OCI-M1 (cell line): ENCODE data around the gene ELOVL6.
A peak's percentile ranks its signal among the peaks of the same experiment; 100 is the strongest.
"Not testable (repeated sequence)": the region's sequence is repeated elsewhere in the genome, so short reads cannot be mapped to it uniquely, and the experiment has no call there.

Experiments
- DNase-seq: peaks from one replicate; lab custom pipeline; 2025; lab: John Stamatoyannopoulos, UW

The ELOVL6 gene, protein sequence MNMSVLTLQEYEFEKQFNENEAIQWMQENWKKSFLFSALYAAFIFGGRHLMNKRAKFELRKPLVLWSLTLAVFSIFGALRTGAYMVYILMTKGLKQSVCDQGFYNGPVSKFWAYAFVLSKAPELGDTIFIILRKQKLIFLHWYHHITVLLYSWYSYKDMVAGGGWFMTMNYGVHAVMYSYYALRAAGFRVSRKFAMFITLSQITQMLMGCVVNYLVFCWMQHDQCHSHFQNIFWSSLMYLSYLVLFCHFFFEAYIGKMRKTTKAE

GRCh38 chr4:110198435-110199416, at the start of gene ELOVL6:
ELOVL6 (minus strand) TSS chr4:110198615; CDS start chr4:110198335, 280 bp downstream.
- DNase-seq = peak; percentile 97

GRCh38 chr4:110248100-110248499, 49.7 kb upstream of the ELOVL6 start:
- DNase-seq = no peak

GRCh38 chr4:110247591-110247990, 49.2 kb upstream of the ELOVL6 start:
- peak; percentile 11 for DNase-seq

GRCh38 chr4:110245577-110245976, 47.2 kb upstream of the ELOVL6 start:
- DNase-seq = peak; percentile 50

DNA sequence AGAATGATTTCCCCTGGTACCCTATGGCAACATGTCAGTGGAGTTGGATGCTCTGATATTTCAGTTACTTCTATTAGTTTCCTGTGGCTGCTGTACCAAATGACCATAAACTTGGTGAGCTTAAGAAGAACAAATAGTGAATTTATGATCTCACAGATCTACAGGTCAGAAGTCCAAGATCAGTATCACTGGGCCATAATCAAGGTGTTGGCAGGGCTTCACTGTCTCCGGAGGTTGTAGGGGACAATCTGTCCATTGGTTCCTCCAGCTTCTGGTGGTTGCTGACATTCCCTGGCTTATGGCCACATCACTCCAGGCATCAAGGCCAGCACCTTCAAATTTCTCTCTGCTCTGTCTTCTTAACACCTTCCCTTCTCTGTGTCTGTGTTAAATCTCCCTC, 37.9 kb upstream of the ELOVL6 start:
- DNase-seq = no peak

GRCh38 chr4:110233581-110233980, 35.2 kb upstream of the ELOVL6 start:
- not testable (repeated sequence) for DNase-seq

- peak; percentile 68 for DNase-seq
Measured at GRCh38 chr4:110231869-110232268, 33.5 kb upstream of the ELOVL6 start.

DNA sequence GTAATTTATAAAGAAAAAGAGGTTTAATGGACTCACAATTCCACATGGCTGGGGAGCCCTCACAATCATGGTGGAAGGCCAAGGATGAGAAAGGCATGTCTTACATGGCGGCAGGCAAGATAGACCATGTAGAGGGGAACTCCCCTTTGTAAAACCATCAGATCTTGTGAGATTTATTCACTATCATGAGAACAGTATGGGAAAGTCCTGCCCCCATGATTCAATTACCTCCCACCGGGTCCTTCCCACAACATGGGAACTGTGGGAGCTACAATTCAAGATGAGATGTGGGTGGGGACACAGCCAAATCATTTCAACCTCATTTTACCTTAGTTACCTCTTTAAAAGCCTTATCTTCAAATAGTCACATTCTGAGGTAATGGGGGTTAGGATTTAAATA, 30.9 kb upstream of the ELOVL6 start:
- no peak for DNase-seq

- DNase-seq = peak; percentile 81
Measured at GRCh38 chr4:110224812-110225211, 26.4 kb upstream of the ELOVL6 start.

GRCh38 chr4:110224142-110224541, 25.7 kb upstream of the ELOVL6 start:
- DNase-seq = no peak

DNA sequence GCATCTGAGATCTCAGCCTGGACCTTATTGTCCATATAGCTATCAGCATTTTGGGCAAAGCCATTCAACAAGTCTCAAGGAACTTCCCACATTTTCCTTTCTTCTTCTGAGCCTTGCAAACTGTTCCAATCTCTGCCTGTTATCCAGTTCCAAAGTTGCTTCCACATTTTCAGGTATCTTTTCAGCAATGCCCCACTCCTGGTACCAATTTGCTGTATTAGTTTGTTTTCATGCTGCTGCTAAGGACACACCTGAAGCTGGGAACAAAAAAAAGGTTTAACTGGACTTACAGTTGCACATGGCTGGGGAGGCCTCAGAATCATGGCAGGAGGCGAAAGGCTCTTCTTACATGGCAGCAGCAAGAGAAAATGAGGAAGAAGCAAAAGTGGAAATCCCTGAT, 20.5 kb upstream of the ELOVL6 start:
- DNase-seq = peak; percentile 44

DNA sequence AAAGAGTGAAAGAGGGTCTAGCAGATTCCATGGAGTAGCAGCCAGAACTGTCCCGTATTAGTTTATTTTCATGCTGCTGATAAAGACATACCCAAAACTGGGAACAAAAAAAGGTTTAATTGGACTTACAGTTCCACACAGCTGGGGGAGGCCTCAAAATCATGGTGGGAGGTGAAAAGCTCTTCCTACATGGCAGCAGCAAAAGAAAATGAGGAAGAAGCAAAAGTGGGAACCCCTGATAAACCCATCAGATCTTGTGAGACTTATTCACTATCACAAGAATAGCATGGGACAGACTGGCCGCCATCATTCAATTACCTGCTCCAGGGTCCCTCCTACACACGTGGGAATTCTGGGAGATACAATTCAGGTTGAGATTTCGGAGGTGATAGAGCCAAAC, 18.8 kb upstream of the ELOVL6 start:
- not testable (repeated sequence) for DNase-seq

- no peak for DNase-seq
Measured at GRCh38 chr4:110216129-110216528, 17.7 kb upstream of the ELOVL6 start.

GRCh38 chr4:110211770-110212061, 13.3 kb upstream of the ELOVL6 start:
- DNase-seq = no peak

DNA sequence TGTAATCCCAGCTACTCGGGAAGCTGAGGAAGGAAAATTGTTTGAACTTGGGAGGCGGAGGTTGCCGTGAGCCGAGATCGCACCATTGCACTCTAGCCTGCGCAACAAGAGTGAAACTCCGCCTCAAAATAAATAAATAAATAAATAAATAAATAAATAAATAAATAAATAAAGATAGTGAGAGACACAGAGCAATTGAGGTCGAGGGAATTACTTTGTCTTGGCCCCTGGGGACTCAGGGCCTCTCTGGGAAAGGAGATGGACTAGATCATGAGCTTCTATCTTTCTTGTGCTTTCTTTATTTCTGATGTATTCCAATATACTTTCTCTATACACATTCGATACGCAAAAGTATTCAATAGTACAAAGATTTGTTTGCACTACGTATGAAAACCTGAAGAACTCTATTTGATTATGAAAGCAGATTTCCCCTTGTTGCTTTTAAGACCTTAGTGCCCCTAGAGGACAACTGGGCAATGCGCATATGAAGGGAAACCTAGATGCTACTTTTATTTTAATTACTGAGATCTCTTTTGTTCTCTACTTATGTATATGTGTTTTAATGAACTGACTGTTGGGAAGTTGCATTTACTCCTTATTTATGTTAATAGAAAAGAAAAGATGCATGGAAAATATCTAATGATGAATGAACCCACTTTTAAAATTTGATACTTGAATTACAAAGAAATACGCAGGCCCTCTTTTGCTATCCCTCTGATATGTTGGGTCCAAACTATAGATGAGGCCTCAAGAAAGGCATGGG, 12.8 kb upstream of the ELOVL6 start:
- peak; percentile 79 for DNase-seq

DNA sequence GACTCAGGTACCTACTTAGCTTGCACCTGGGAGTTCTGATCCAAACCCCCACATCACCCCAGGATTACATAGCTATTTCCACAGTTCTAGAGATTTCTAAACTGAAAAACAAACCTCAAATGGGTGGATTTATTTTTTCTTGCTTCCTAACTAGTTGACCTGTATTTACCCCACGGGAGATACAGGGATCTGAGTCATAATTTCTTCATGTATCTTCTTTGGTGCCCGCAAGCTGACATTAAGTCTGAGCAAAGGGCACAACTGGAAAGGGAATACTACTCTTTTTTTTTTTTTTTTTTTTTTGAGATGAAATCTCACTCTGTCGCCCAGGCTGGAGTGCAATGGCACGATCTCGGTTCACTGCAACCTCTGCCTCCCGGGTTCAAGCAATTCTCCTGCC, 10.0 kb upstream of the ELOVL6 start:
- DNase-seq = no peak

DNA sequence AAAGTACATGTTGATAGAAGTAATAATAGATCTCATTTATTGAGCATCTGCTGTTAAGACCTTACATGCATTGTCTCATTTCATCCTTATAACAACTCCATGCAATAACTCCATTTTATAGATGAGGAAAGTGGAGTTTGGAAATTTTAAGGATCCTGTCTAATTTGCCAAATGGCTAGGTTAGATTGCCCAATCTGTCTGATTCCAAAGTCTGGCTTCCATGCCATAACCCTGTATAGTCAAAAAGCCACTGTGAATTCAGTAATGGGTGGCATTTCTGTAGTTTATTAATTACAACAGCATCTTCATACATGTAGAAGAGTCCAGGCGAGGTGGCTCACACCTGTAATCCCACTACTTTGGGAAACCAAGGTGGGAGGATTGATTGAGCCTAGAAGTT, 8.8 kb upstream of the ELOVL6 start:
- no peak for DNase-seq

DNA sequence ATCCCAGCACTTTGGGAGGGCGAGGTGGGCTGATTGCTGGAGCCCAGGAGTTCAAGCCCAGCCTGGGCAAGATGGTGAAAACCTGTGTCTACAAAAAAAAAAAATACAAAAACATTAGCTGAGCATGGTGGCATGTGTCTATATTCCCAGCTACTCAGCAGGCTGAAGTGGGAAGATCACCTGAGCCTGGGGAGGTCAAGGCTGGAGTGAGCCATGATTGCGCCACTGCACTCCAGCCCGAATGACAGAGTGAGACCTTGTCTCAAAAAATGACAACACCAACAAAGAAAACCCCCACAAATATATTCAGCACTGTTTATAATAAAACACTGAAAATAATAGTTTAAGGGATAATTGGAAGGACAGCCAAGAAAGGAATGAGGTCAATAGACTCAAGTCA, 3.6 kb upstream of the ELOVL6 start:
- no peak for DNase-seq

- no peak for DNase-seq
Measured at GRCh38 chr4:110201502-110201901, 3.1 kb upstream of the ELOVL6 start.

DNA sequence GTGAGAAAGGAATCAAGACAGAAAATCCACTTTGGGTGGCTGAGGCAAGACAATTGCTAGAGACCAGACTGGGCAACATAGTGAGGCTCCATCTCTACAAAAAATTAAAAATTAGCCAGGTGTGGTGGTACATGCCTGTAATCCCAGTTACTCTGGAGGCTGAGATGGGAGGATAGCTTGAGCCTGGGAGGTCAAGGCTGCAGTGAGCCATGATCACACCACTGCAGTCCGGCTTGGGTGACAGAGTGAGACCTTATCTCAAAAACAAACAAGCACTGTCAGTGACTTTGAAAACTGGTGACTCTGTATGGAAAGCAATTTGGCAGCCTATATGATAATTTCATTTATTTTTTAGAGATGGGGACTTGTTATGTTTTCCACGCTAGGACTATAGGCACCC, 2.3 kb upstream of the ELOVL6 start:
- DNase-seq = peak; percentile 16

DNA sequence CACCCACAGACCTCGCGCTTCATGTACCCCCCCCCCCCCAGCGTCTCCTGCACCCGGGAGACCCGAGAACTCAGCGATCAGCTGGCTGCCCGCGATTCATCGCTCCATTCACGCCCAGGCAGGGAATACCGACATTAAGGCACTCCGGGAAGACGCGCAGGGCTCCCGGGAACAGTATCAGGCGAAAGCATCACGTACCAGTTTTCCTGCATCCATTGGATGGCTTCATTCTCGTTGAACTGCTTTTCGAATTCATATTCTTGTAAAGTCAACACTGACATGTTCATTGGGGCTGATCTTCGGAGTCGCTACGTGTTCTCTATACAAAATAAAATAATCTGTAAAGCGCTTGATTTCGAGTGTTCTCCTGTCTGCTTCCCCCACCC, 373 bp downstream of the ELOVL6 start:
- no peak for DNase-seq

DNA sequence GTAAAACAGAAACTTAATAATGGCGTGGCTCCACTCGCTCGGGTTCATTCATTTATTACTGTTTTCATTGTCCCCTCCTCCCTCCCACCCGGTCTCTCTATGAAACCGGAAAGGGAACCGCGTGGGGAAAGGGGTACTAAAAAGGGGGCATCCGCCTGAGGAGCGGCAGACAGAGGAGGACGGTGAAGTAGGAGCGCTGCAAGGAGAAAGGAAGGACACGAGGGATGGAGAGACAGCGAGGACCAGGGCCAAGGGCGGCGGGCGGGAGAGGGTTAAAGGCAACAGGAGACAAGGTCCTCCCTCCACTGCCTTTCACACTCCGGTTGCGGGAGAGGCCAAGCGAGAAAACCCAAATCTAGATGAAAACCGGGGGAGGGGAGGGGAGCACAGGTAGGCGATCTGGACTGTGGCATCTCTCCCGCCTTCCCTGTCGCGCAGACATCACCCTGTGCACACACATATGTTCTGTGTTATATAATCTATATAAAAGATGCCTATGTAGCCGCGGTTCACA, 829 bp downstream of the ELOVL6 start:
- peak; percentile 74 for DNase-seq
